Tibial nerve (tissue), 4 donors: ENCODE results near the gene ELP4. TPM values are rescaled to one million over a fixed set of nuclear protein-coding genes. Genes with fewer than 3 reads are reported as not detected.

Experiments used
- DNase-seq, 2 donors: peaks; one replicate each; pipeline ENCODE4 v3.0.0-alpha.2; 2019; ENCODE audit warnings: low spot score in 2 of 2
- H3K27ac ChIP-seq, 4 donors: fragments of 200-600 bp; sonication (generic) in 3 of 4; one replicate each; pipeline ENCODE4 v1.5.1; 2017 to 2019; ENCODE audit warnings: mild to moderate bottlenecking in 1 of 4
- H3K27me3 ChIP-seq, 2 donors: fragments of 200-600 bp; sonication (generic) in 1 of 2; one replicate each; pipeline versions ENCODE4 v1.5.1 to v1.6.0; 2017 to 2019
- H3K36me3 ChIP-seq, 3 donors: fragments of 200-600 bp; sonication (generic); one replicate each; pipeline ENCODE4 v1.5.1; 2018 to 2019
- H3K4me1 ChIP-seq, 4 donors: fragments of 200-600 bp; sonication (generic) in 3 of 4; one replicate each; pipeline ENCODE4 v1.5.1; 2017 to 2019
- H3K4me3 ChIP-seq, 4 donors: fragments of 200-600 bp; sonication (generic) in 3 of 4; one replicate each; pipeline ENCODE4 v1.5.1; 2017 to 2019; ENCODE audit warnings: mild to moderate bottlenecking in 1 of 4, moderate library complexity in 1 of 4
- H3K9me3 ChIP-seq, 4 donors: fragments of 200-600 bp; sonication (generic) in 3 of 4; one replicate each; pipeline ENCODE4 v1.5.1; 2017 to 2019
- CTCF ChIP-seq, 5 experiments: fragments of 200-600 bp in 3 of 5; fragments of 450-650 bp in 2 of 5; sonication (generic) in 3 of 5; IDR thresholded peaks; one replicate each; pipeline ENCODE4 v1.5.1; 2016 to 2019; ENCODE audit warnings: antibody characterized with exemption in 5 of 5, mild to moderate bottlenecking in 3 of 5, moderate library complexity in 2 of 5
- EP300 ChIP-seq, 2 donors: sonication (generic); formaldehyde crosslinking; IDR thresholded peaks; one replicate each; pipeline ENCODE4 v1.6.1; 2017; ENCODE audit warnings: antibody characterized with exemption in 2 of 2, mild to moderate bottlenecking in 1 of 2
- POLR2A ChIP-seq, 2 donors: fragments of 450-650 bp; IDR thresholded peaks; one replicate each; pipeline ENCODE4 v1.6.1; 2017; ENCODE audit warnings: antibody characterized with exemption in 2 of 2, mild to moderate bottlenecking in 2 of 2, moderate library complexity in 2 of 2
- WGBS, 2 donors: methylation state at CpG; one replicate each; pipeline ENCODE4 v1.1.5; 2018; 5-methylcytosine and 5-hydroxymethylcytosine counted together
- total RNA-seq, 4 donors: library from RNA; depleted of rRNA; stranded (reverse); fragments of >200 nt; gene quantifications; one replicate each; pipeline ENCODE4 v1.1.0, GENCODE V29; 2016

Gene ELP4
- total RNA-seq, 4 donors from 2014 or later = 19.2 to 32.1 (median 29.7) TPM

DNA sequence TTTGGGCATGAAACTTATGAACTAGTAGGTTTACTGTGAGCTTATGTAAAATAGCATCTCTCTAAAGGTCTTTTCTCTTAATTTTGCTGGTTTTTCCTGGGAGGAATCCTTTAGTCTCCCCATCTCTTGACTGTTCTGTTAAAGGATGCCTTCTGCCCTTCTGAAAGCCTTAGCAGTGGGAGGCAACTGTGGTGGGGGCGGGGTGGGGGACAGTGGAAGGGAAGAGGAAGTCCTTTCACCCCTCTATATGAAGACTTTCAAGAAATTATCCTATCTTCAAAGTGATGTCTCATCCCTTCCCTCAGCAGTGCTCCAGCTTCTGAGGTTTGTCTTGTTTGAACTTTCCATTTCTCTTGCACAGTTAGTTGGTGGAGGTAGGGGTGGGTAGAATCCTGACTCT, 73.1 kb downstream of the ELP4 start:
- Histone ChIP-seq H3K9me3 (peaks cover 0 to 16% (median 0%) of the 10 kb centered on the region in 4 donors), H3K27me3 (no peaks in the 10 kb centered on the region), H3K4me3 (no peak overlapping the region), H3K36me3 (peaks cover 0 to 4% (median 0%) of the 10 kb centered on the region in 3 donors), H3K4me1 (no peaks in the 10 kb centered on the region), H3K27ac (no peak overlapping the region)
- DNase-seq = no peak
- TF ChIP-seq EP300 (IDR thresholded peaks at IDR 0.05) = no peak
- no peak for TF ChIP-seq POLR2A (IDR thresholded peaks at IDR 0.05)
- TF ChIP-seq CTCF (IDR thresholded peaks at IDR 0.05) = no peak
- WGBS, 2 donors = 44 to 84% methylated on average over 1 of the region's 1 CpG

GRCh38 chr11:31598454-31598853, 88.9 kb downstream of the ELP4 start:
- TF ChIP-seq EP300 (IDR thresholded peaks at IDR 0.05) = no peak
- no peak for TF ChIP-seq POLR2A (IDR thresholded peaks at IDR 0.05)
- no peak for TF ChIP-seq CTCF (IDR thresholded peaks at IDR 0.05)
- H3K4me3 ChIP-seq = no peak overlapping the region
- H3K27me3 ChIP-seq = no peaks in the 10 kb centered on the region
- no peak overlapping the region for H3K27ac ChIP-seq
- WGBS, 2 donors = 90 to 93% methylated on average over 2 of the region's 2 CpGs
- H3K9me3 ChIP-seq = no peaks in the 10 kb centered on the region
- H3K36me3 ChIP-seq = peaks cover 0 to 13% (median 0%) of the 10 kb centered on the region in 3 donors
- no peak for DNase-seq
- no peaks in the 10 kb centered on the region for H3K4me1 ChIP-seq

- TF ChIP-seq EP300 (IDR thresholded peaks at IDR 0.05) (no peak), POLR2A (IDR thresholded peaks at IDR 0.05) (no peak), CTCF (IDR thresholded peaks at IDR 0.05) (no peak)
- no peaks in the 10 kb centered on the region for H3K27me3 ChIP-seq
- peaks cover 0 to 3% (median 0%) of the 10 kb centered on the region in 3 donors for H3K36me3 ChIP-seq
- H3K27ac ChIP-seq = no peak overlapping the region
- no peaks in the 10 kb centered on the region for H3K9me3 ChIP-seq
- no peak for DNase-seq
- 95 to 96% methylated on average over 1 of the region's 1 CpG for WGBS, 2 donors
- no peak overlapping the region for H3K4me3 ChIP-seq
- H3K4me1 ChIP-seq = no peaks in the 10 kb centered on the region
Observed at GRCh38 chr11:31601635-31602282, 92.2 kb downstream of the ELP4 start.

DNA sequence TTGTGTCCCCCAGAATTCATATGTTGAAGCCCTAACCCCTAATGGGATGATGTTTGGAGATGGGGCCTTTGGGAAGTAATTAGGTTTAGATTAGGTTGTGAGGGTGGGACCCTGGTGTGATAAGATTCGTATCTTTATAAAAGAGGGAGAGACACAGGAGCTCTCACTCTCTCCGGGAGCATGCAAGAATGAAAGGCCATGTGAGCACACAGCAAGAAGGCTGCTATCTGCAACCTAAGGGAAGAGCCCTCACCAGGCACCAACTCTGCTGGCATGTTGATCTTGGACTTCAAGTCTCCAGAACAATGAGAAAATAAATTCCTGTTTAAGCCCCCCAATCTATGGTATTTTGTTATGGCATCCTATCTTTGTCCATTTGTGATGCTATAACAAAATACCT, 97.3 kb downstream of the ELP4 start:
- H3K4me1 ChIP-seq = no peaks in the 10 kb centered on the region
- no peak overlapping the region for H3K4me3 ChIP-seq
- H3K9me3 ChIP-seq = no peaks in the 10 kb centered on the region
- TF ChIP-seq EP300 (IDR thresholded peaks at IDR 0.05) (no peak), CTCF (IDR thresholded peaks at IDR 0.05) (no peak), POLR2A (IDR thresholded peaks at IDR 0.05) (no peak)
- 93 to 94% methylated on average over 2 of the region's 2 CpGs for WGBS, 2 donors
- peaks cover 0 to 16% (median 0%) of the 10 kb centered on the region in 3 donors for H3K36me3 ChIP-seq
- no peak for DNase-seq
- no peak overlapping the region for H3K27ac ChIP-seq
- H3K27me3 ChIP-seq = no peaks in the 10 kb centered on the region

DNA sequence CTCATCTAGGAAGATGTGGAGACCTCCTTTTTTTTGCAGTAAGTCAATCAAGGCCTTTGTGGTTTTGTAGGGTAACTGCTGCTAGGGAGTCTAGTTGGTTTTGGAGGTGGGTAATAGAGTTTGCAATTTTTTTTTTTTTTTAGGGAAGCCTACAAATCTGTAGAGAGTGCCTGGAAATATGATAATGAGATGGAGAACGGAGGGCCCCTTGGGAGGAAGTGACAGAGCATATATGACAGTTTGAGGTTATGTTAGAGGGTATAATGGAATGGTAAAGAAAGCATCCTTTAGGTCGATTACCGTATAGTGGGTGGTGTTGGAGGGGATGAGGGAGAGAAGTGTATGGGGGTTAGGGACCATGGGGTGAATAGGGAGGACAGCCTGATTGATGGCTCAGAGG, 98.3 kb downstream of the ELP4 start:
- Histone ChIP-seq H3K4me1 (no peaks in the 10 kb centered on the region), H3K36me3 (peaks cover 0 to 16% (median 0%) of the 10 kb centered on the region in 3 donors), H3K9me3 (no peaks in the 10 kb centered on the region), H3K27me3 (no peaks in the 10 kb centered on the region), H3K4me3 (no peak overlapping the region), H3K27ac (no peak overlapping the region)
- no peak for TF ChIP-seq CTCF (IDR thresholded peaks at IDR 0.05)
- no peak for TF ChIP-seq EP300 (IDR thresholded peaks at IDR 0.05)
- no peak for TF ChIP-seq POLR2A (IDR thresholded peaks at IDR 0.05)
- 90% methylated on average over 3 of the region's 3 CpGs for WGBS, 2 donors
- no peak for DNase-seq
